Adrenal gland (tissue), 12 donors: ENCODE data around the gene TOPORS. TPM values are rescaled to one million over a fixed set of nuclear protein-coding genes. Genes with fewer than 3 reads are reported as not detected.

Experiments used
- DNase-seq, 7 donors: peaks; one replicate each; pipeline ENCODE4 v3.0.0-alpha.2; 2019 to 2020
- H3K27ac ChIP-seq, 5 donors: fragments of 200-600 bp; sonication (generic) in 4 of 5; 1 replicate in 3 of 5; 2 replicates in 2 of 5; pipeline versions ENCODE4 v1.5.1 to v1.8.0; 2016 to 2020; ENCODE audit warnings: mild to moderate bottlenecking in 1 of 5
- H3K27me3 ChIP-seq: fragments of 200-600 bp; 2 replicates; pipeline ENCODE4 v1.8.0; 2021
- H3K36me3 ChIP-seq, 2 donors: fragments of 200-600 bp; replicated peaks in 1 of 2; 1 replicate in 1 of 2; 2 replicates in 1 of 2; pipeline versions ENCODE4 v1.5.1 to v1.8.0; 2018 to 2022
- H3K4me1 ChIP-seq, 2 donors: fragments of 200-600 bp; replicated peaks in 1 of 2; 1 replicate in 1 of 2; 2 replicates in 1 of 2; pipeline versions ENCODE4 v1.5.1 to v1.8.0; 2018 to 2021
- H3K4me3 ChIP-seq, 4 donors: fragments of 200-600 bp; sonication (generic) in 3 of 4; one replicate each; pipeline ENCODE4 v1.5.1; 2016 to 2018
- H3K9me3 ChIP-seq, 3 donors: fragments of 200-600 bp; sonication (generic) in 1 of 3; replicated peaks in 1 of 3; 1 replicate in 2 of 3; 2 replicates in 1 of 3; pipeline versions ENCODE4 v1.5.1 to v1.8.0; 2016 to 2021
- POLR2A ChIP-seq, 2 donors: fragments of 450-650 bp; IDR thresholded peaks; one replicate each; pipeline ENCODE4 v1.6.1; 2017; ENCODE audit warnings: antibody characterized with exemption in 2 of 2, mild to moderate bottlenecking in 2 of 2, moderate library complexity in 1 of 2
- WGBS, 4 donors: extraction: QIAGEN DNeasy Blood & Tissue Kit in 2 of 4; methylation state at CpG; one replicate each; pipeline versions ENCODE4 v1.1.5 to v1.1.7; 2013 to 2017; 5-methylcytosine and 5-hydroxymethylcytosine counted together
- intact Hi-C, 2 donors: fragments of 100-400 bp; cut with DNase I; formaldehyde crosslinking; loops; one replicate each; pipeline versions ENCODE4 v1.14.1 to v1.15.0; 2022 to 2023
- polyA plus RNA-seq, 3 donors: library from polyadenylated mRNA; stranded (reverse); fragments of 200-250 nt in 2 of 3; fragments of 350-450 nt in 1 of 3; fragmentation: Illumina TruSeq in 1 of 3; extraction: RNeasy Lipid Tissue Mini Kit (QIAGEN cat#74804) in 1 of 3; gene quantifications; one replicate each; pipeline ENCODE4 v1.2.3, GENCODE V29; 2013 to 2014
- total RNA-seq, 9 donors: library from RNA; depleted of rRNA in 4 of 9; stranded (reverse); fragments of >200 nt in 4 of 9; fragments of 120-200 nt in 1 of 9; fragmentation: NEBNext Ultra II Directional in 1 of 9; extraction: Animal tissue kit (Norgen Biotek cat#: 25700) in 1 of 9; gene quantifications; one replicate each; pipeline versions ENCODE4 v1.1.0 to v1.2.4, GENCODE V29; 2013 to 2023
- TF ChIP-seq, protein P1 (sequence below), 6 experiments: fragments of 450-650 bp in 4 of 6; fragments of 200-600 bp in 2 of 6; sonication (generic) in 1 of 6; IDR thresholded peaks; 1 replicate in 5 of 6; 2 replicates in 1 of 6; pipeline versions ENCODE4 v1.5.1 to v1.8.0; 2016 to 2021; ENCODE audit warnings: antibody characterized with exemption in 6 of 6, mild to moderate bottlenecking in 2 of 6, moderate library complexity in 1 of 6
- donor health status: healthy with polysubstance abuse.
- donor health status: Bipolar disorder and iron deficiency.
- donor health status: DM: yes; HTN: yes; CAD: no.
- donor health status: DM: no; HTN: no; CAD: no.
- donor health status: DM: no; HTN: no; CAD: no.
- donor health status: DM: yes; HTN: yes; CAD: no.

The TOPORS gene
- total and polyA plus RNA-seq, 12 donors, result 7.6 to 25.3 (median 15.9) TPM

DNA sequence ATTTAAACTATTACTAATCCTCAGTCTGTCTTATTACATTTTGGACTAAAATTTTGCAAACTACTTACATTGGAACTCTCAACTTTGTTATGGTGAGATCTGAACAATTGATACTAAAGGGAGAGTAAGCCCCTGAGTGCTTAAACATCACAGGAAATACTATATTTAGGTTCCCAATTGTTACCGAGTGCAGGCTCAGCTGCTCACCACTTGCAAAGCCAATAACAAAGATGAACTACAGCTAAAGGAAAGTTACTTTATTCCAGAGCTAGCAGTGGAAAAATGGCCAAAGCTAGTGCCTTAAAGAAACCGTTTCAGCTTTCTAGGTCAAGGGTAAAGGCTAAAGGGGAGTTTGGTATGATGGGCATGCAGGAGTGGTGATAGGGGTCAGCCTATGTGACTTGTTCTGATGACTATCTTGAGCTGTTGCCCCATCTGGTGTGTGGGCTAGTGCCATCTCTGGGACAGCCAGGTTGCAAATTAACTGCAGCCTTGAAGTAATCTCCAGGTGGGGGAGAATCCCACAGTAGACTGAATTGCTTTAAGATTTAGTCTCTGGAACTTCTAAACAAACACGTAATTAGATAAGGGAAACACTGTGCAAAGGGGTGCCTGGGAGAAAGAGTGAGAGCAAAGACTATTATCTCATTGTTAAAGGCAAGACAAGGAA, 28.4 kb upstream of the TOPORS start:
- Histone ChIP-seq H3K4me3 (no peak overlapping the region), H3K9me3 (no peaks in the 10 kb centered on the region), H3K36me3 (no peaks in the 10 kb centered on the region), H3K4me1 (no peaks in the 10 kb centered on the region), H3K27ac (no peak overlapping the region), H3K27me3 (no peaks in the 10 kb centered on the region)
- intact Hi-C loops, result loop anchor here (5.0 kb wide), 2 partner anchors 387 to 392 kb away; no protein-coding TSS in a partner anchor
- 11 to 15% (median 12%) methylated on average over 3 of the region's 3 CpGs for WGBS, 4 donors
- TF ChIP-seq POLR2A (IDR thresholded peaks at IDR 0.05), result no peak
- TF ChIP-seq, protein P1, sequence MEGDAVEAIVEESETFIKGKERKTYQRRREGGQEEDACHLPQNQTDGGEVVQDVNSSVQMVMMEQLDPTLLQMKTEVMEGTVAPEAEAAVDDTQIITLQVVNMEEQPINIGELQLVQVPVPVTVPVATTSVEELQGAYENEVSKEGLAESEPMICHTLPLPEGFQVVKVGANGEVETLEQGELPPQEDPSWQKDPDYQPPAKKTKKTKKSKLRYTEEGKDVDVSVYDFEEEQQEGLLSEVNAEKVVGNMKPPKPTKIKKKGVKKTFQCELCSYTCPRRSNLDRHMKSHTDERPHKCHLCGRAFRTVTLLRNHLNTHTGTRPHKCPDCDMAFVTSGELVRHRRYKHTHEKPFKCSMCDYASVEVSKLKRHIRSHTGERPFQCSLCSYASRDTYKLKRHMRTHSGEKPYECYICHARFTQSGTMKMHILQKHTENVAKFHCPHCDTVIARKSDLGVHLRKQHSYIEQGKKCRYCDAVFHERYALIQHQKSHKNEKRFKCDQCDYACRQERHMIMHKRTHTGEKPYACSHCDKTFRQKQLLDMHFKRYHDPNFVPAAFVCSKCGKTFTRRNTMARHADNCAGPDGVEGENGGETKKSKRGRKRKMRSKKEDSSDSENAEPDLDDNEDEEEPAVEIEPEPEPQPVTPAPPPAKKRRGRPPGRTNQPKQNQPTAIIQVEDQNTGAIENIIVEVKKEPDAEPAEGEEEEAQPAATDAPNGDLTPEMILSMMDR (IDR thresholded peaks at IDR 0.05), result no peak
- DNase-seq, result no peak

DNA sequence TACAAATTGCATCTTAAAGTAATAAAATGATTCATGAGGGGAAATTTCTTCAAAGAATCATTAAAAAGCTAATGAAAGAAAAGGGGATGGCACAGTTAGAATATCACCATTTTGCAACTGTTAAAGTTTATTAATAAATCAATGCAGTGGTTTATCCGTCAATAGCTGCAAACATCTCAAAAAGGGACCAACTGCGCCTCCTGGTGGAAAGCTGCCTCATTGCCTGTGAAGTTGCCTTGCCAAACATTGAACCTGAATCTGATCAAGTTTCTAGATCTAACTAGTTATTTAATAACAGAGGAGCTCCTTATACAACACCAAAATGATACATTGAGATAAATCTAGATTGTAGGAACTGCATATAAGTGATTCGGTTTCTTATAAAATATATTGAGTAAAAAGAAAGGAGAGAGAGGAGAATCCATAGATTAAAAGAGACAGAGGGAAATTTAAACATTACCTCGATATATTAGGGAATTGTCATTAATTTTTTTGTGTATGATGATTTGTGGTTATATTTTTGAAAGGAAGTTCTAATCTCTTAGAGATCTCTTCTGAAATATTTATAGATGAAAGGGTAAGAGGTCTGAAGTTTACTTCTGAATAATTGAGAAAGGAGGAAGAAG, 27.4 kb upstream of the TOPORS start:
- peak; percentile 56 to 91 (median 74) for DNase-seq
- TF ChIP-seq, protein P1 (IDR thresholded peaks at IDR 0.05), result peak; percentile 80 to 94 (median 88)
- no peak for TF ChIP-seq POLR2A (IDR thresholded peaks at IDR 0.05)
- no peaks in the 10 kb centered on the region for H3K4me1 ChIP-seq
- H3K9me3 ChIP-seq, result no peaks in the 10 kb centered on the region
- H3K27ac ChIP-seq, result no peak overlapping the region
- intact Hi-C loops, result loop anchor here (2.0 to 5.0 kb wide), 5 partner anchors 143 to 392 kb away; no protein-coding TSS in a partner anchor
- H3K4me3 ChIP-seq, result no peak overlapping the region
- 16 to 20% (median 16%) methylated on average over 4 of the region's 4 CpGs for WGBS, 4 donors
- no peaks in the 10 kb centered on the region for H3K27me3 ChIP-seq
- no peaks in the 10 kb centered on the region for H3K36me3 ChIP-seq

DNA sequence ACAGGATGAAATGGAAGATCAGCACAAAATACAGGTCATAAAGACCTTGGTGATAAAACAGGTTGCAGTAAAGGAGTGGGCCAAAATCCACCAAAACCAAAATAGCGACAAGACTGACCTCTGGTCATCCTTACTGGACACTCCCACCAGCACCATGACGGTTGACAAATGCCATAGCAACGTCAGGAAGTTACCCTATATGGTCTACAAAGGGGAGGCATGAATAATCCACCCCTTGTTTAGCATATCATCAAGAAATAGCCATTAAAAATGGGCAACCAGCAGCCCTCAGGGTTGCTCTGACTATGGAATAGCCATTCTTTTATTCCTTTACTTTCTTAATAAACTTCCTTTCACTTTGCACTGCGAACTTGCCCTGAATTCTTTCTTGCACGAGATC, 26.6 kb upstream of the TOPORS start:
- H3K4me1 ChIP-seq, result no peaks in the 10 kb centered on the region
- intact Hi-C loops, result loop anchor here (2.0 to 5.0 kb wide), 3 partner anchors 142 to 202 kb away; no protein-coding TSS in a partner anchor
- H3K4me3 ChIP-seq, result no peak overlapping the region
- no peak overlapping the region for H3K27ac ChIP-seq
- DNase-seq, result no peak
- WGBS, 4 donors, result 43 to 50% (median 48%) methylated on average over 5 of the region's 5 CpGs
- no peaks in the 10 kb centered on the region for H3K36me3 ChIP-seq
- H3K9me3 ChIP-seq, result no peaks in the 10 kb centered on the region
- no peaks in the 10 kb centered on the region for H3K27me3 ChIP-seq
- TF ChIP-seq, protein P1 (IDR thresholded peaks at IDR 0.05), result no peak
- TF ChIP-seq POLR2A (IDR thresholded peaks at IDR 0.05), result no peak

DNA sequence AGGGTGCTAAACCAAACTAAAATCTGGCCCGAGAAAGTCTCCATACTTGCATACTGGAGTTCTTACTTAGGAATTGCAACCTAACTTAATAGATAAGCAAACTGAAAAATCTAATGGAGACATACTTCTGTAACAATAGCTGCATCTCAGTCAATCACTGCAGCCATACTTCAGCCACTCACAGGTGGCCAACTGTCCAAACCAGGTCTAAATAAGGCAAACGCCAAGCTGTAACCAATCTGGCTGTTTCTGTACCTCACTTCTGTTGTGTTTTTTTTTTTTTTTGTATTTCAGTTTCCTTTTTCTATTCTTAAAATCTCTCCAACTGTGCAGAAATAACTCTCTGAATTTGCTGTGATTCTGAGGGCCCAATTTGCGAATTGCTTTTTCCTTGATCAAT, 24.9 kb upstream of the TOPORS start:
- intact Hi-C loops, result loop anchor here (5.0 kb wide), 2 partner anchors 140 to 200 kb away; no protein-coding TSS in a partner anchor
- no peak overlapping the region for H3K27ac ChIP-seq
- no peaks in the 10 kb centered on the region for H3K9me3 ChIP-seq
- DNase-seq, result no peak
- H3K27me3 ChIP-seq, result no peaks in the 10 kb centered on the region
- H3K4me3 ChIP-seq, result no peak overlapping the region
- peaks cover 0 to 4% of the 10 kb centered on the region in 2 donors for H3K4me1 ChIP-seq
- WGBS, 4 donors, result 58 to 70% (median 68%) methylated on average over 3 of the region's 3 CpGs
- no peaks in the 10 kb centered on the region for H3K36me3 ChIP-seq
- TF ChIP-seq POLR2A (IDR thresholded peaks at IDR 0.05), result no peak
- TF ChIP-seq, protein P1 (IDR thresholded peaks at IDR 0.05), result no peak
